GM13977 (cell line): ENCODE measurements around the gene RYR3.

Experiments
- DNase-seq: peaks from one replicate; pipeline ENCODE4 v3.0.0; 2012; ENCODE audit warnings: low spot score
- CTCF ChIP-seq: IDR thresholded peaks from 2 replicates; pipeline ENCODE4 v1.5.1; 2012; ENCODE audit warnings: mild to moderate bottlenecking, control low read depth; ENCODE audit not compliant: insufficient read depth; ENCODE audit errors: extremely low read depth, missing control alignments
- in situ Hi-C: fragments of 300-500 bp; cut with MboI; formaldehyde crosslinking; loops from one replicate; pipeline ENCODE4 v1.12.0; 2022; ENCODE audit warnings: low sequenced_read_pairs, low pct_unique_long_range_greater_than_20kb, mixed read lengths, inconsistent platforms; ENCODE audit not compliant: unreplicated experiment

RYR3 gene

GRCh38 chr15:33735143-33735542 lies 424.4 kb downstream of the RYR3 start:
- in situ Hi-C loops: loop anchor here (10.0 kb wide), 1 partner anchor 230 kb away; the partner anchor contains the start of gene CHRM5
- no peak for TF ChIP-seq CTCF
- no peak for DNase-seq

GRCh38 chr15:33735637-33736247 lies 425.0 kb downstream of the RYR3 start:
- in situ Hi-C loops: loop anchor here (10.0 kb wide), 1 partner anchor 229 kb away; the partner anchor contains the start of gene CHRM5
- DNase-seq: peak; percentile 40
- peak; percentile 63 for TF ChIP-seq CTCF

- TF ChIP-seq CTCF: peak; percentile 85
- peak; percentile 39 for DNase-seq
- in situ Hi-C loops: loop anchor here (10.0 kb wide), 1 partner anchor 227 kb away; the partner anchor contains the start of gene CHRM5
Measured at GRCh38 chr15:33737687-33738601, 427.2 kb downstream of the RYR3 start.

- in situ Hi-C loops: loop anchor here (10.0 kb wide), 1 partner anchor 226 kb away; the partner anchor contains the start of gene CHRM5
- DNase-seq: no peak
- no peak for TF ChIP-seq CTCF
Measured at GRCh38 chr15:33738941-33739664, 428.3 kb downstream of the RYR3 start.

- no peak for DNase-seq
- no peak for TF ChIP-seq CTCF
- in situ Hi-C loops: no loop called here
Measured at GRCh38 chr15:33742306-33742705, 431.5 kb downstream of the RYR3 start.

- in situ Hi-C loops: no loop called here
- no peak for DNase-seq
- TF ChIP-seq CTCF: no peak
Measured at GRCh38 chr15:33742800-33743199, 432.0 kb downstream of the RYR3 start.
